ENCODE measurements around the gene COLEC12.
"Not testable (repeated sequence)": the region's sequence is repeated elsewhere in the genome, so short reads cannot be mapped to it uniquely, and the experiment has no call there.

COLEC12 gene

GRCh38 chr18:415617-416612 is 84.6 kb downstream of the COLEC12 start:
- in situ Hi-C loops (cut with HindIII; ENCODE audit: low sequenced_read_pairs): no loop called here

DNA sequence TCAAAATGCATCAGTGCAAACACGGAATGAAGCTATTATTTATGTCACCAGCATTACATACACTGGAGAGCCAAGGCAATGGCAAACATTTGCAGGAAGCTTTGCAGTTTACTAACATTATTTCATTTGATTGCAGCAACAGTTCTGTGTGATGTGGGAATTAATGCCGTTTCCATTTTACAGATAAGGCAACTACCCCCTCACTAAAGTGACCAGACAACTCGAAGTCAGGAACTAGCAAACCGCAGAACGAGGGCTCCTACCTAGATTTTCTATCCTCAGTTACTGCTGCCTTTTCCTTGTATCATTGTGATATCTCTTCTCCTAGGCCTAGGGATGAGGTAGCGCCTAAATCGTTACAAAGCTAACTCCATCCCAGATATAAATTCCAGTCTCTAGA is 85.5 kb downstream of the COLEC12 start:
- in situ Hi-C loops (cut with HindIII; ENCODE audit: low sequenced_read_pairs): no loop called here

GRCh38 chr18:413233-413632 is 87.3 kb downstream of the COLEC12 start:
- in situ Hi-C loops (cut with HindIII; ENCODE audit: low sequenced_read_pairs): no loop called here

DNA sequence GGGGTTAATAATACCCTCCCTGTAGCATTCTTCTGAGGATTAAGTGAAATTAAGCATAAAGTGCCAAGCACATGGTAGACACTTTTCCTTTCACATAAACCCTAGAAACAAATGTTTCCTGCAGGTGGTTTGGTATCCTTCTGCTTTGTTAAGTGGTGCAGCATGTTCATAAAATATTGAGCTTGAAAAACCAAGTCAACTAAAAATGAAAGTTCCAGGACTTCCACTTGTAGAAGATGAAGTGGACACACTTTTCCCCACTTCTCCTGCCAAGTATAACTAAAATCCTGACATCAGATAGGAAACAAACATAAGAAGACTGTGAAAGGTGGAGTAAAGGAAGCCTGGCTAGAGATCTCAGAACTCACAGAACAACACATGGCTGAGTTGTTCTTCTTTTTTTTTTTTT is 90.5 kb downstream of the COLEC12 start:
- in situ Hi-C loops (cut with HindIII; ENCODE audit: low sequenced_read_pairs): no loop called here

- in situ Hi-C loops (cut with HindIII; ENCODE audit: low sequenced_read_pairs): no loop called here
These were observed 92.1 kb downstream of the COLEC12 start for GRCh38 chr18:408367-408766.

- in situ Hi-C loops (cut with HindIII; ENCODE audit: low sequenced_read_pairs): no loop called here
These were observed 92.8 kb downstream of the COLEC12 start for GRCh38 chr18:407626-408224.

GRCh38 chr18:407191-407590 is 93.3 kb downstream of the COLEC12 start:
- in situ Hi-C loops (cut with HindIII; ENCODE audit: low sequenced_read_pairs): no loop called here

- in situ Hi-C loops (cut with HindIII; ENCODE audit: low sequenced_read_pairs): no loop called here
These were observed 93.8 kb downstream of the COLEC12 start for GRCh38 chr18:406677-407076.

DNA sequence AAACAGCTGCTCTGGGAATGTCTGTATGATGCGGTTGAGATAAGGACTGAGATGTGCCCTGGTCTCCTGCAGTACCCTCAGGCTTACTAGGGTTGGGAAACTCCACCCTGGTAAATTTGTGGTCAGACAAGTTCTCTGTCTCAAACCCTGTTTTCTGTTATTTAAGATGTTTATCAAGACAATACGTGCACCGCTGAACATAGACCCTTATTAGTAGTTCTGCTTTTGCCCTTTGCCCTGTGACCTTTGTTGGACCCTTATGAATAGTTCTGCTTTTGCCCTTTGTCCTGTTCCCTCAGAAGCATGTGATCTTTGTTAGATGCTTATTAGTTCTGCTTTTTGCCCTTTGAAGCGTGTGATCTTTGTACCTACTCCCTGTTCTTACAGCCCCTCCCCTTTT is 95.5 kb downstream of the COLEC12 start:
- in situ Hi-C loops (cut with HindIII; ENCODE audit: low sequenced_read_pairs): not testable (repeated sequence)

- in situ Hi-C loops (cut with HindIII; ENCODE audit: low sequenced_read_pairs): no loop called here
These were observed 96.4 kb downstream of the COLEC12 start for GRCh38 chr18:404061-404636.

DNA sequence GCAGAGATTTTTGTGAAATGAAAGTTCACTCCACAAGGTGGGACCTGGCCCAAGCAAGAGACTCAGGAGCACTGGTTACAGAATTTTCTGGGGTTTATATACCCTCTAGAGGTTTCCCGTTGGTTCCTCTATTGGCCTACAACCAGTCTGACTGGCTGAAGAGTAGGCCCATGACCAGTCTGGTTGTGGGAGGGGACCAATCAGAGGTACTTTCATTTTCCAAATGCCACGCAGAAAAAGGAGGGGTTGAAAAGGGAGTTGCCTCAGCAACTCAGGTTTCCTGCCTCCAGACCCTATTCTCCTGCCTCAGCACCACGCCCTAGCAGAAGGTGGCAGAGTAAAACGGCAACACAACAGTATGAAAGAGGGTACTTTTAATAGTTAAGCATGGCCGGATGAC is 98.4 kb downstream of the COLEC12 start:
- in situ Hi-C loops (cut with HindIII; ENCODE audit: low sequenced_read_pairs): no loop called here

GRCh38 chr18:400456-400855 is 100.0 kb downstream of the COLEC12 start:
- in situ Hi-C loops (cut with HindIII; ENCODE audit: low sequenced_read_pairs): no loop called here

- in situ Hi-C loops (cut with HindIII; ENCODE audit: low sequenced_read_pairs): loop anchor here (5.0 kb wide), 2 partner anchors 37 to 68 kb away; no protein-coding TSS in a partner anchor
These were observed 100.8 kb downstream of the COLEC12 start for GRCh38 chr18:399631-400135.

DNA sequence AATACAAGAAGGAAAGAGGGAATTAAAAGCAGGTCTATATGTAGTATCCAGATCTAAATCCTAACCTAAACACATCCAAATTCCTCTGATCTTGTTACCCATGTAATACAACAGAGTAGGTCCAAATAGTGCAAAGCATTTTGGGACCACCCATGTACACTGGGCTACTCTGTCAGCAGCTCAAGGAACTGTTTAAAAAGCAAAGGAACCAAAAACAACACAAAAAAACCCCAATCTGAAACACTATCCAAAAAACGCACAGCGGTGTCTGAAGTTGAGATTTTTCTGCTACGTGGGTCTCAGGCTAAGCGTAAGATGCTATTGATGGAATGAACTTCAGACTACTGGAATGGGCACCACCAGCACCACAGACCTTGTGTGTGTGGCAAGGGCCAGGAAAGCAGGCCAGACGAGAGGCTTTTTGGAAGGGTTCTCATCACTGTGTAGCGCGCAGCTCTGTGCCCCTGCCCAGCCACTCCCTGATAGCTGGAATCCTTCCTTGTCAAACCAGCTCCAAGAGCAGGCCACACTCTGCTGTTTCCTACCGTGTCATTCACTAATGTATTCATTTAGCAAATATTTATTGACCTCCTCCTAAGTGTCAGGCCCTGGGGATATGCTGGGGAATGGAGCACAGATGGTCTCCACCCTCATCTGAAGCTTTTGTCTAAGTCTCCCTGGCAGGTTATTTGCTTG is 101.4 kb downstream of the COLEC12 start:
- in situ Hi-C loops (cut with HindIII; ENCODE audit: low sequenced_read_pairs): loop anchor here (5.0 kb wide), 2 partner anchors 37 to 68 kb away; no protein-coding TSS in a partner anchor

GRCh38 chr18:396556-396955 is 103.9 kb downstream of the COLEC12 start:
- in situ Hi-C loops (cut with HindIII; ENCODE audit: low sequenced_read_pairs): loop anchor here (5.0 kb wide), 2 partner anchors 34 to 71 kb away; no protein-coding TSS in a partner anchor

DNA sequence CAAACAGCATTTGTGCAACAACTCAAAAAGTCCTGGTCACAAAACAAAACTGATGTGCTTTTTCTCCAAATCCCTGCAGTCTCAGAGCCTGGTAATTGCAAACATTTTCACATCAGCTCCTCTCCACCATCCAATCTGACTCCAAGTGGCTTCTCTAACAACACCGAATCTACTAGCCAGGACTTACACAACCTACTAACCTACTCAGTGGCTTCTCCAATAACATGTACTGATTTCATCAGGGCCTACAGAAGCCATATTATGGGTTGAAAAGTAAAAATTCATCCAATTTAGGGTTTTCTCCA is 104.3 kb downstream of the COLEC12 start:
- in situ Hi-C loops (cut with HindIII; ENCODE audit: low sequenced_read_pairs): loop anchor here (5.0 kb wide), 2 partner anchors 34 to 71 kb away; no protein-coding TSS in a partner anchor

GRCh38 chr18:395456-396250 is 104.8 kb downstream of the COLEC12 start:
- in situ Hi-C loops (cut with HindIII; ENCODE audit: low sequenced_read_pairs): loop anchor here (5.0 kb wide), 2 partner anchors 33 to 72 kb away; no protein-coding TSS in a partner anchor

- in situ Hi-C loops (cut with HindIII; ENCODE audit: low sequenced_read_pairs): loop anchor here (5.0 kb wide), 2 partner anchors 33 to 72 kb away; no protein-coding TSS in a partner anchor
These were observed 105.5 kb downstream of the COLEC12 start for GRCh38 chr18:394987-395362.

DNA sequence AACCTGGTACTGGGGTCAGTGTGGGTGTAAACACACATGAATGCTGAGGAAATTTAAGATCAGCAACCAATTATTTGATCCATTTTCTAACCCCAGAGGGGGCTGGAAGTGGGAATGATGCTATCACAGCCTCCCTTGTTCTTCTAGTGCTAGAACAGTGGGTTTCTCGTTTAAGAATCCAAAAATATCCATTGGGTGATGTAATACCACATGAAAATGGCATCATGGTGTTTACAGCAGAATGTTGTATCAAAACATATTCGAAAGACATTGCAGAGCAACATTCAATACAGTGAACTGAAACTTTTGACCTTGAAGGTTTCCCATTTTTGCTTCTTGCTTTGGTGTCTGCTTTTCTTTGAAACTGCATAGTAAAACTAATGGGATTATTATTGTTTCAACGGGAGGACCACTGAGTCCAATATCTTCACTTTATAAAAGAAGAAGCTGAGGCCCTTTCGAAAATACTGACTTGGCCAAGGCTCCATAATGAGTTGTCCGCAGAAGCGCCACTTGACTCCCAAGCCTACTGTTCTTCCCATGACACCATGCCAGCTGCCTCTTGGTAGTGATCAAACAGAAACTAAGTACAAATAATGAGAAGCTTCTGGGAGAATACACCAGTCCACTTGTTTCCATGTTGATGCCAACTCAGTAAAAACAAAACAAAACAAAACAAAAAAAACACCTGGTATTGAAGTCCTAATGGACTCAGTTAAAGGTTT is 106.1 kb downstream of the COLEC12 start:
- in situ Hi-C loops (cut with HindIII; ENCODE audit: low sequenced_read_pairs): no loop called here
